ENCODE results near the gene MAP3K2. TPM values are rescaled to one million over a fixed set of nuclear protein-coding genes. Genes with fewer than 3 reads are reported as not detected.
A peak's percentile ranks its signal among the peaks of the same experiment; 100 is the strongest.

Gene MAP3K2
- total and polyA plus RNA-seq, 4 donors, result 5.9 to 46.2 (median 17.0) TPM

DNA sequence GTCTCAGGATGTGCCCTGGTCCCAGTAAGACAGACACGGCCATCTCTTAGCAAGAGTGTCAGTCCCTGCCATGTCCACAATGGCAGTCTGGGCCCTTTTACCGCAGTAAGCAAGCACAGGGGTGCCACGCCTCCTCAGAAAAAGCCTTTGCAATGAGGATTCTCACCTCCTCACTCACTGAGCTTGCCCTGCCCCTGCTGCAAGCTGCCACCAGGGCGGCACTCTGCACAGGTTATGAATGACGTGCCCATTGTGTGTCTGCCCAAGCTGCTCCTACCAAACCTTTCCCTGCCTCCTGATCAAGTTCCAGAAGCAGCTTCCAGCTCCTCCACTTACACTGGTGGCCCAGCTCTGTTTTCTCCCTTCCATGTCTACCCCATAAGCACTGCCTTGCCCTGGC is 117.1 kb downstream of the MAP3K2 start:
- Histone ChIP-seq H3K4me1 (ENCODE audit: control insufficient read depth in 4 of 4, insufficient read depth in 4 of 4, low read length in 3 of 4) (no peaks in the 10 kb centered on the region), H3K4me3 (ENCODE audit: low read depth in 1 of 3, low read length in 3 of 3) (no peak overlapping the region), H3K9me3 (ENCODE audit: control insufficient read depth in 4 of 4, low read length in 3 of 4) (no peaks in the 10 kb centered on the region), H3K9ac (ENCODE audit: low read depth in 1 of 2, low read length in 2 of 2) (no peak overlapping the region), H3K27ac (ENCODE audit: low read depth in 1 of 2, low read length in 2 of 2) (no peak overlapping the region), H3K27me3 (ENCODE audit: control insufficient read depth in 4 of 4, insufficient read depth in 4 of 4, low read length in 3 of 4) (no peaks in the 10 kb centered on the region), H3K36me3 (ENCODE audit: control insufficient read depth in 4 of 4, insufficient read depth in 3 of 4, low read depth in 1 of 4, low read length in 3 of 4) (peaks cover 19 to 54% (median 38%) of the 10 kb centered on the region in 4 donors)
- peak in 1 of 2 donors; percentile 36 for TF ChIP-seq RAD21 (IDR thresholded peaks at IDR 0.05)
- TF ChIP-seq EGR1 (IDR thresholded peaks at IDR 0.05; ENCODE audit: low read depth in 2 of 2), result no peak
- no peak for DNase-seq (ENCODE audit: low spot score)
- 98% methylated on average over 5 of the region's 5 CpGs for WGBS

DNA sequence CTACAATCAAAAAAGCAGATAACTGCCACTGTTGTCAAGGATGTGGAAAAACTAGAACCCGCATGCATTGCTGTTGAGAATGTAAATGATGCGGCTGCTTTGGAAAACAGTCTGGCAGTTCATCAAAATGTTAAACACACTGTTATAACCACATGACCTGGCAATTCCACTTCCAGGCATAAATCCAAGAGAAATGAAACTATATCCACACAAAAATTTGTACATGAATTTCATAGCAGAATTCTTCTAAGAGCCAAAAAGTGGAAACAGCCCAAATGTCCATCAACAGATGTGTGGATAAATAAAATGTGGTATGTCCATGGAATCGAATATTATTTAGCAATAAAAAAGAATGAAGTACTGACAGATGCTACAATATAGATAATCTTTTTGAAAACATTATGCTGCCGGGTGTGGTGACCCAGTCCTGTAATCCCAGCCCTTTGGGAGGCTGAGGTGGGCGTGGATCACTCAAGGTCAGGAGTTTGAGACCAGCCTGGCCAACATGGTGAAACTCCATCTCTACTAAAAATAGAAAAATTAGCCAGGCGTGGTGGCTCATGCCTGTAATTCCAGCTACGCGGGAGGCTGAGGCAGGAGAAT is 125.9 kb downstream of the MAP3K2 start:
- no peak for DNase-seq (ENCODE audit: low spot score)
- TF ChIP-seq TAF1 (conservative IDR thresholded peaks at IDR 0.05) (no peak), HNF4G (IDR thresholded peaks at IDR 0.05) (no peak), EGR1 (IDR thresholded peaks at IDR 0.05; ENCODE audit: low read depth in 2 of 2) (no peak), RAD21 (IDR thresholded peaks at IDR 0.05) (no peak), NR2F2 (IDR thresholded peaks at IDR 0.05) (no peak), JUND (IDR thresholded peaks at IDR 0.05) (no peak), RXRA (IDR thresholded peaks at IDR 0.05) (no peak), FOXA2 (IDR thresholded peaks at IDR 0.05) (no peak), YY1 (IDR thresholded peaks at IDR 0.05) (no peak), GABPA (IDR thresholded peaks at IDR 0.05 in 1 of 2, conservative IDR thresholded peaks at IDR 0.05 in 1 of 2) (no peak), FOXA1 (IDR thresholded peaks at IDR 0.05) (no peak)
- TF ChIP-seq, protein P1, sequence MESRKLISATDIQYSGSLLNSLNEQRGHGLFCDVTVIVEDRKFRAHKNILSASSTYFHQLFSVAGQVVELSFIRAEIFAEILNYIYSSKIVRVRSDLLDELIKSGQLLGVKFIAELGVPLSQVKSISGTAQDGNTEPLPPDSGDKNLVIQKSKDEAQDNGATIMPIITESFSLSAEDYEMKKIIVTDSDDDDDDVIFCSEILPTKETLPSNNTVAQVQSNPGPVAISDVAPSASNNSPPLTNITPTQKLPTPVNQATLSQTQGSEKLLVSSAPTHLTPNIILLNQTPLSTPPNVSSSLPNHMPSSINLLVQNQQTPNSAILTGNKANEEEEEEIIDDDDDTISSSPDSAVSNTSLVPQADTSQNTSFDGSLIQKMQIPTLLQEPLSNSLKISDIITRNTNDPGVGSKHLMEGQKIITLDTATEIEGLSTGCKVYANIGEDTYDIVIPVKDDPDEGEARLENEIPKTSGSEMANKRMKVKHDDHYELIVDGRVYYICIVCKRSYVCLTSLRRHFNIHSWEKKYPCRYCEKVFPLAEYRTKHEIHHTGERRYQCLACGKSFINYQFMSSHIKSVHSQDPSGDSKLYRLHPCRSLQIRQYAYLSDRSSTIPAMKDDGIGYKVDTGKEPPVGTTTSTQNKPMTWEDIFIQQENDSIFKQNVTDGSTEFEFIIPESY (IDR thresholded peaks at IDR 0.05), result no peak
- TF ChIP-seq, protein P2, sequence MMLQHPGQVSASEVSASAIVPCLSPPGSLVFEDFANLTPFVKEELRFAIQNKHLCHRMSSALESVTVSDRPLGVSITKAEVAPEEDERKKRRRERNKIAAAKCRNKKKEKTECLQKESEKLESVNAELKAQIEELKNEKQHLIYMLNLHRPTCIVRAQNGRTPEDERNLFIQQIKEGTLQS (IDR thresholded peaks at IDR 0.05), result no peak
- TF ChIP-seq, protein P3, sequence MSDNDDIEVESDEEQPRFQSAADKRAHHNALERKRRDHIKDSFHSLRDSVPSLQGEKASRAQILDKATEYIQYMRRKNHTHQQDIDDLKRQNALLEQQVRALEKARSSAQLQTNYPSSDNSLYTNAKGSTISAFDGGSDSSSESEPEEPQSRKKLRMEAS (IDR thresholded peaks at IDR 0.05), result no peak
- TF ChIP-seq, protein P4, sequence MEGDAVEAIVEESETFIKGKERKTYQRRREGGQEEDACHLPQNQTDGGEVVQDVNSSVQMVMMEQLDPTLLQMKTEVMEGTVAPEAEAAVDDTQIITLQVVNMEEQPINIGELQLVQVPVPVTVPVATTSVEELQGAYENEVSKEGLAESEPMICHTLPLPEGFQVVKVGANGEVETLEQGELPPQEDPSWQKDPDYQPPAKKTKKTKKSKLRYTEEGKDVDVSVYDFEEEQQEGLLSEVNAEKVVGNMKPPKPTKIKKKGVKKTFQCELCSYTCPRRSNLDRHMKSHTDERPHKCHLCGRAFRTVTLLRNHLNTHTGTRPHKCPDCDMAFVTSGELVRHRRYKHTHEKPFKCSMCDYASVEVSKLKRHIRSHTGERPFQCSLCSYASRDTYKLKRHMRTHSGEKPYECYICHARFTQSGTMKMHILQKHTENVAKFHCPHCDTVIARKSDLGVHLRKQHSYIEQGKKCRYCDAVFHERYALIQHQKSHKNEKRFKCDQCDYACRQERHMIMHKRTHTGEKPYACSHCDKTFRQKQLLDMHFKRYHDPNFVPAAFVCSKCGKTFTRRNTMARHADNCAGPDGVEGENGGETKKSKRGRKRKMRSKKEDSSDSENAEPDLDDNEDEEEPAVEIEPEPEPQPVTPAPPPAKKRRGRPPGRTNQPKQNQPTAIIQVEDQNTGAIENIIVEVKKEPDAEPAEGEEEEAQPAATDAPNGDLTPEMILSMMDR (IDR thresholded peaks at IDR 0.05; ENCODE audit: low read depth, low read length, missing input control), result no peak
- Histone ChIP-seq H3K4me3 (ENCODE audit: low read depth in 1 of 3, low read length in 3 of 3) (no peak overlapping the region), H3K9me3 (ENCODE audit: control insufficient read depth in 4 of 4, low read length in 3 of 4) (no peaks in the 10 kb centered on the region), H3K4me1 (ENCODE audit: control insufficient read depth in 4 of 4, insufficient read depth in 4 of 4, low read length in 3 of 4) (no peaks in the 10 kb centered on the region), H3K9ac (ENCODE audit: low read depth in 1 of 2, low read length in 2 of 2) (no peak overlapping the region), H3K36me3 (ENCODE audit: control insufficient read depth in 4 of 4, insufficient read depth in 3 of 4, low read depth in 1 of 4, low read length in 3 of 4) (peaks cover 6 to 53% (median 26%) of the 10 kb centered on the region in 4 donors), H3K27me3 (ENCODE audit: control insufficient read depth in 4 of 4, insufficient read depth in 4 of 4, low read length in 3 of 4) (no peaks in the 10 kb centered on the region), H3K27ac (ENCODE audit: low read depth in 1 of 2, low read length in 2 of 2) (no peak overlapping the region)
- WGBS, result 96% methylated on average over 8 of the region's 8 CpGs

All from liver (tissue), 9 donors.